Stimulated activated naive CD4-positive, alpha-beta T cell (primary cell): ENCODE measurements around the gene C2orf68.
"Not testable (repeated sequence)": the region's sequence is repeated elsewhere in the genome, so short reads cannot be mapped to it uniquely, and the experiment has no call there.

Experiments
- DNase-seq, 6 experiments: peaks; one replicate each; lab custom pipeline; 2025; lab: John Stamatoyannopoulos, UW

C2orf68 gene, protein sequence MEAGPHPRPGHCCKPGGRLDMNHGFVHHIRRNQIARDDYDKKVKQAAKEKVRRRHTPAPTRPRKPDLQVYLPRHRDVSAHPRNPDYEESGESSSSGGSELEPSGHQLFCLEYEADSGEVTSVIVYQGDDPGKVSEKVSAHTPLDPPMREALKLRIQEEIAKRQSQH

DNA sequence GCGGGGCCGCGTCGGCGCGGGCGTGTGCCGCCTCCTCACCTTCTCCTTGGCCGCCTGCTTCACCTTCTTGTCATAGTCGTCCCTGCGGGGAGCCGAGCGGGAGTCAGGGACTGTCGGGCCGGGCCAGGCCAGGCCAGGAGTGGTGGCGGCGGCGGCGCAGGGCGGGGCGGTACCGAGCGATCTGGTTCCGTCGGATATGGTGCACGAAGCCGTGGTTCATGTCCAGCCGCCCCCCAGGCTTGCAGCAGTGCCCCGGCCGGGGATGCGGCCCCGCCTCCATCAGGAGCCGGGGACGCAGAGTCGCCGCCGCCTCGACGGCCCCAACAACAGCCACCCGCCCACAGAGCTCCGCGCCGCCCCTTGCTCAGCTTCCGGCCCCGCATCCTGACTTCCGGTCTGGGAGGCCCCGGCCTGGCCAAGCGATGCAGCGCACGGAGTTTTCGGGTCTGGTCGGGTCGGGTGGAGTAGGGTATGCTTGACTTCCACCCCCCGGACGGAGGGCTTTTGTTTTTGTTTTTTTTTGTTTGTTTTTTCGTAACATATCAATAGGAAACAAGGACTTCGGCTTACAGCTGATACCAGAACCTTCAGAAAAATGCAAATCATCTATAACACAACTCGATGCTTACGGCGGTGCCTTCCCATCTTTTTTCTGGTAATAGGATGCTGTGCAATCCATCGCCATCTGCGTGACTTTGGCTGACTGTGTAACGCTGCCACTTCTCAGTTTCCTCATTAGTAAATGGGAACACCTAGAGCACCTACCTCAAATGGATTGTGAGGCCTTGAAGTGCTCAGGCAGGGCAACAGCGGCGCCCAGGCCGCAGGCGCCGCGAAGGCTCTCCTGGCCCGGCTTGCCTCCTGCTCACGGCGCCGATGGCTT is at the start of gene C2orf68:
Gene C2orf68, minus strand, starts transcription at position 362 of the 883 bp plus-strand sequence. Its CDS starts 82 bp downstream, at position 280.
- peak; percentile 60 to 80 (median 72) for DNase-seq

DNA sequence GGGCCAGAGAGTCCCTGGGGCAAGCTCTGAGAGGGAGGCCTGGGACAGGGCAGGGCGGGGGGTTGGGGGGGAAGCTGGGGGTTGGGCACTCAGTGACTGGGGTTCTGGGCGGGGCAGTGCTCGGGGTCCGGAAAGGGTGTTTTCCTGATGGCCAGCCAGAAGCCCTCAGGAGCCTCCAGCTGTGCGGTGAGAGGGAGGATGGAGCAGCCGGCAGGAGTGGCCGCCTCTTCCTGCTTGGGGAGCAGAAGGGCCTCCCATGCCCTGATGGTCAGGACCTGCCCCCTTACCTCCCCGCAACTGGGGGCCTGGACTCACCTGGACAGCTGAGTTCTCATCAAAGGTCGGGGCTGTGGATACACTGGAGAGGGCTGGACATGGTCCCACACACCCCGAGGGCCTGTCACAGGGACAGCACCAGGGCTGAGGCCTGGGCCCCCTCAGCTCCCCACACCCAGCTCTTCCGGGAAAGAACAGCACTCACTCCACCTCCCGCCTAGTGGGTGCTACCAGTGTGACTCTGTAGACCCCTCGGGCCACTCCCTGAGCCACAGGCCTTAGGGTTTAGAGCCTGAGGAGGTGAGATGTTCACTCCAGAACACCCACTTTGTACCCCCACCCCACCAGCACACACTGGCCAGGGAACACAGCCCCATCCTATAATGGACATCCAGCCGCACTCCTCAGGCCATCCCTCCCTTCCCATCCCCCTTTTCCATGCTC is 49.4 kb upstream of the C2orf68 start:
- no peak for DNase-seq

GRCh38 chr2:85660725-85661124 is 48.9 kb upstream of the C2orf68 start:
- no peak for DNase-seq

GRCh38 chr2:85660301-85660700 is 48.4 kb upstream of the C2orf68 start:
- not testable (repeated sequence) for DNase-seq

DNA sequence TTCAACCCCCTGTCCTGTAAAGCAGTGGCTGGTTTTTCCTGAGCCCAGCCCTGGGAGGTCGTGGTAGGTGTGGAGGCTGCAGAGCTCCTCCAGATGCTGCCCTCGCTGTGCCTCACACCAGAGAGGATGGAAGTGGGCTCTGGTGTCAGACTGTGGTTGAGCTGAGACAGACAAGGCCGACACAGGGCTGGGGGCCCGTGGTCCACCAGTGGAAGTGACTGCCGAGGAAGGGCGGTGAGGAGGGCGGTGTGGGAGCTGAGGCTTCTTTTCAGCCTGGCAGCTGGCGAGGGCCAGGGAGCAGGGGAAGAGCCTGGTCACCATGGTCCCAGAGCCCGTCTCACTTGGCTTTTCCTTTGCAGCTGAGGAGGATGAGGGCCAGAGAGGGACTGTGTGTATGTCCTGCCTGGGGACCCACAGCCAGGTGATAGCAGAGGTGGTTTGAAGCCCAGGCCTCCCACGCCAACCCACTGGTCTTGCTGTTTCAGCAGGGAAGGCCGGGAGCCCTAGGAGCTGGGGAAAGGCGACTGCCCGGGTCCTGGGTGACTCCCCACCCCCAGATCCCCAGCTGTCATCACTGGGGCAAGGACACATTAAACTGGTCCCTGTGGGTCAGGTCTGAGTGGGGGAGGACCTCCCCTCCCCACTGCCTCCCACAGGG is 47.6 kb upstream of the C2orf68 start:
- no peak for DNase-seq

DNA sequence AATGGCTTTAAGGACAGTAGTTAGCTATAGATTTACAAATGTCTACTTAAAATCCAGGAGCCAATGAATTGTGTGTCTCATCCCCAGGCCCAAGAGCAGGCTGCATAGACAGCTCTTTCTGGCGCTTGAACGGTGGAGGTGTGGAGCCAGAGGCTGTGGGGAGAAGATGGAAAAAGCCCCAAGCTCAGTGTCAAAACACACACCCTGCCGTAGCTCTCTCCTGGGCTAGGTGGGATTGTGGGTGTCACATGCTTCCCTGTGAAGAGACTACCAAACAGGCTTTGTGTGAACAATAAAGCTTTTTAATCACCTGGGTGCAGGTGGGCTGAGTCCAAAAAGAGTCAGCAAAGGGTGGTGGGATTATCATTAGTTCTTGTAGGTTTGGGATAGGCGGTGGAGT is 45.5 kb upstream of the C2orf68 start:
- not testable (repeated sequence) for DNase-seq

DNA sequence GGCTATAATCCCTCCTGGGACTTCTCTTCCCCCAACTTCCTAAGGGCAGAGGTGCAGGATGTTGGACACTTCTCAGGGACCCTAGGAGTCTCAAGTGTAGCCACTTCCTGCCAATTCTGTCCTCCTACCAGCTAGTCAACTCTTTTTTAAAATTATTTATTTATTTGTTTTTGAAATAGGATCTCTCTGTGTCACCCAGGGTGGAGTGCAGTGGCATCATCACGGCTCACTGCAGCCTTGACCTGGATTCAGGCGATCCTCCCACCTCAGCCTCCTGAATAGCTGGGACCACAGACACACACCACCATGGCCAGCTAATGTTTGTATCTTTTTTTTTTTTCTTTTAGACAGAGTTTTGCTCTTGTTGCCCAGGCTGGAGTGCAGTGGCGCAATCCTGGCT is 44.6 kb upstream of the C2orf68 start:
- no peak for DNase-seq

DNA sequence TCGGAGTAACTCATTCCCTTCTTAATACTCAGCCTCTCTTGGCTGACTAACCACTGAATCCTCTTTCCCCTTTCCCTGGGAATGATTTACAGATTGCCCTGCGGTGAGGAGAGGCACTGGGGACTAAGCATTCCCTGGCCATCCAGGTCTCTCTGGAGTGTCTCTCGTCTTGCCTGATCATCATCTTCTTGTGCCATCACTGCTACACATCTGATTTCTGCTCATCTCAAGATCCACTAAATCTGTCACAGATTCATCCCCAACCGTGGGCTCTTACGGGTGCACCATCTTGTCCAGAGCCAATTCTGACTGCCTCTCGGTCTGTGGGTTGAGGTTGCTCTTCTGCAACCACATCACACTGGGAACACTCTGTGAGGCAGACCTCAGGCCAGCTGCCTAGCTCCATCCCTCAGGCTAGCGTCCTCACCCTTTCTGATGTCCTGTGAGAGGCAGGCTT is 44.1 kb upstream of the C2orf68 start:
- no peak for DNase-seq

GRCh38 chr2:85653996-85654395 is 42.1 kb upstream of the C2orf68 start:
- no peak for DNase-seq

DNA sequence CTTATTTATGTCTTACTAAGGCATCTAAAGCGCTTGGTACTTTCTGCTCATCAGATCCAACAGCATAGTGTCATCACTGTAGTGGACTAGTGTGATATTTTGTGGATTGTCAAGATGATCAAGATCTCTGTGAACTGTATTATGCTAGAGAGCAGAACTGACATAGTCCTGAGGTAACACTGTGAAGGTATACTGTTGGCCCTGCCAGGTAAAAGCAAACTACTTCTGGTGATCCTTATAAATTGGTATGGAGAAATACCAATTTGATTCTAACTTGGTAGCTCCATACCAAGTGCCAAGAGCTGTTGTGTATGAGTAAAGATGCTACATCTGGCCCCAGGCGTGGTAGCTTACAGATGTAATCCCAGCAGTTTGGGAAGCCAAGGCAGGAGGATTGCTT is 40.2 kb upstream of the C2orf68 start:
- no peak for DNase-seq

DNA sequence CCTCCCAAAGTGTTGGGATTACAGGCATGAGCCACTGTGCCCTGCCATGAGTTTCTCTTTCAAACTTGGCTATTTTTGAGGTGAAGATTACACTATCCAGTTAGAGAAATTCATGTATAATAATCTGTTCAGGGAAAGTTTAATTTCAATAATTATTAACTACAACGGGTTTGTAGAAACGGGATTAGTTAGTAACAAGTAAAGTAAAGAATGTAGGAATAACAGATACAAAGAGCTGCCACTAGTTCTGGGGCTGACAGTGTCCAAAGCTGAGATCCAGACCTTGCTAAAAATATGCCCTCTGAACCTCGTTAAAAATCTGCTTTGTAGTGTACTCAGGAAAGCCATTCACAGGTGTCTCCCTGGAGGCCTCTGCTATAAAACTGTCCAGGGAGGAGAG is 39.2 kb upstream of the C2orf68 start:
- DNase-seq, result no peak

DNA sequence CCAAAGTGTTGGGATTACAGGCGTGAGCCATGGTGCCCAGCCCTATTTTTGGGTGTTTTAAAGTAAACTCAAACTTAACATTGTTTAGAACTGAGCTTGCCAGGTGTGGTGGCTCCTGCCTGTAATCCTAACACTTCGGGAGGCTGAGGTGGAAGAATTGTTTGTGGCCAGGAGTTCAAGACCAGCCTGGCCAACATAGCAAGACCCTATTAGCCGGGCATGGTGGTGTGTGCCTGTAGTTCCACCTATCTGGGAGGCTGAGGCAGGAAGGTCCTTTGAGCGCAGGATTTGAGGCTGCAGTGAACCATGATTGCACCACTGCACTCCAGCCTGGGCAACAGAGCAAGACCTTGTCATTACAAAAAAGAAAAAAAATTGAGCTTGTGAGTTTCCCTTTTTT is 38.6 kb upstream of the C2orf68 start:
- DNase-seq, result no peak

- DNase-seq, result no peak
These were observed 37.6 kb upstream of the C2orf68 start for GRCh38 chr2:85649201-85650190.

- DNase-seq, result no peak
These were observed 36.8 kb upstream of the C2orf68 start for GRCh38 chr2:85648619-85649018.

GRCh38 chr2:85647823-85648526 is 36.1 kb upstream of the C2orf68 start:
- no peak for DNase-seq

DNA sequence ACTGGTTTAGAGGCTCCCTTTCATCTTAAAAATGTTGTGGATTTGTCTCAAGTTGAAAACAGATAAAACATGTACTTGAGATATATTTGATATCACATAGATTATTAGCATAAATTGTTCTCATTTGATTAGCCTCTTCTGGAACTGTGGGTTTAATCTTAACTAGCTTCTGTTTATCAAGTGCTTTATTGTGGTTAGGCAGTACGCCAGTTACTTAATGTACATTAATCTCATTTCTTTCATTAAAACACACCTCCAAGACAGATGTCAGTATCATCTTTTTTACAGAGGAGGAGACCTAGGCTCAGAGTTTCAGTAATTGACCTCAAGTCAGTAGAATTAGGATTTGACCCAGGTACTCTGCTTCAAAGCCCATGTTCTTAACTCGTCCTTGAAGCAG is 34.3 kb upstream of the C2orf68 start:
- no peak for DNase-seq

- no peak for DNase-seq
These were observed 33.0 kb upstream of the C2orf68 start for GRCh38 chr2:85644909-85645308.

DNA sequence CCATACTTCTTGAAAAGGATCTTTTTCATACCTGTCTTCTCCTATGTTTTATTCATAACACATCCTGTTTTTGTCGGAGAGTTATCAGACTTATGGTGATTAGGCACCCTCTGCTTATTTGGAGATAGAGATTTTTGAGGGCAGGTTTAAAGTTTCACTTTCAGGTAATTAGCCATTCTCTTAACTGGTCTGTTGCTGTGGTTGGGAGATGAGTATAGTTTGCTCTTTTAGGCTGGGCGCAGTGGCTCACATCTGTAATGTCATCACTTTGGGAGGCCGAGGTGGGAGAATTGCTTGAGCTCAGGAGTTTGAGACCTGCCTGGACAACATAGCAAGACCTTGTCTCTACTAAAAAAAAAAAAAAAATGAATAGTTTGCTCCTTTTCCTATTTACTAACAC is 30.9 kb upstream of the C2orf68 start:
- DNase-seq, result no peak

DNA sequence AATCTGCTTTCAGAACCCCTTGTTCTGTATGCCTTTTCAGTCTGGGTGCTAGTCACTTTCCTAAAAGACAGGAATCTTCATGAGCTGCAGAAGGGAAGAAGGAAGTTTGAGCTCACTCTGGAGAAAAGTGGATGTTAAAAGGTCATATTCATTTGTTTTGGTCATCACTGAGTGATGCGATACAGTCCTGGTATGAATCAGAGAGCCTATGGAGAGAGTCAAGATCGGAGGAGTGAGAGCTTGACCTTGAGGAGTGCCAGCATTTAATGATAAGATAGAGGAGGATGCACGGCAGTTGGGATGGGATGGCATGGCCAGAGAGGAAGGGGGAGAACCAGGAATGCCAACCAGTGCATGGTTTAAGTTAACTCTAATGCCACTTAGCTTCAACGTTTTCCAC is 23.8 kb upstream of the C2orf68 start:
- no peak for DNase-seq

GRCh38 chr2:85635011-85635410 is 23.1 kb upstream of the C2orf68 start:
- no peak for DNase-seq
